ENCODE measurements around the gene GALNTL6. TPM values are rescaled to one million over a fixed set of nuclear protein-coding genes. Genes with fewer than 3 reads are reported as not detected.

Gene GALNTL6
- total and polyA plus RNA-seq, 2 experiments from 2014 or later: 0.38 to 0.40 TPM

DNA sequence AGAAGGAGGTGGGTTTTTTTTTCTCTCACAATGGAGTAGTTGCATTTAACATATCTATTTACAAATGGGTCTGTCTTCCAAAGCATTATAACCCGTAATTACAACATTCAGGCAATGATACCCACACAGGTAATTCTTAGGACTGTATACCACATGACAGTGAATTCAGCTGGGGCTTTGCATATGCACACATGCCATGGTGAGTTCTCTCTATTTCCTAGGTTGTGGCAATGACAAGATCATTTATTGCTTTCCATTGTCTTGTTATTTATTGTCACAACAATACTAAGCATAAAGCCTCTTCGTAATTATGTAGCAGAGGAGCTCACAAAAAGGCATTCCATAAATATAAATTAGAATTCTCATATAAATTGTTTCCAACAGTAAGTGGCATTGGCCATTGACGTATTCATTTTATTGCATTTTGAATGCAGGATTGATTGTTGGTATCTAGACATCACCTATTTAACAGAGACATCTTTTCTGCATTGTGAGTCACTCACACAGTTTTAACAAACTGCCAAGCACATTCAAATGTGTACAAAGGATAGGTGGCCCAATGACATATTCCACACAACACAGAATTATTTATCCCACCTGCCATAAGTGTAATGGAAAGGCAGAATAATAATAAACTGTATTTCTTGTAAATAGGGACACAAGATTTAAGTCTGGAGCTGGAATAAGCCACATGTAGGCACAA lies 964.7 kb downstream of the GALNTL6 start (continued):
- TF ChIP-seq, protein P1, sequence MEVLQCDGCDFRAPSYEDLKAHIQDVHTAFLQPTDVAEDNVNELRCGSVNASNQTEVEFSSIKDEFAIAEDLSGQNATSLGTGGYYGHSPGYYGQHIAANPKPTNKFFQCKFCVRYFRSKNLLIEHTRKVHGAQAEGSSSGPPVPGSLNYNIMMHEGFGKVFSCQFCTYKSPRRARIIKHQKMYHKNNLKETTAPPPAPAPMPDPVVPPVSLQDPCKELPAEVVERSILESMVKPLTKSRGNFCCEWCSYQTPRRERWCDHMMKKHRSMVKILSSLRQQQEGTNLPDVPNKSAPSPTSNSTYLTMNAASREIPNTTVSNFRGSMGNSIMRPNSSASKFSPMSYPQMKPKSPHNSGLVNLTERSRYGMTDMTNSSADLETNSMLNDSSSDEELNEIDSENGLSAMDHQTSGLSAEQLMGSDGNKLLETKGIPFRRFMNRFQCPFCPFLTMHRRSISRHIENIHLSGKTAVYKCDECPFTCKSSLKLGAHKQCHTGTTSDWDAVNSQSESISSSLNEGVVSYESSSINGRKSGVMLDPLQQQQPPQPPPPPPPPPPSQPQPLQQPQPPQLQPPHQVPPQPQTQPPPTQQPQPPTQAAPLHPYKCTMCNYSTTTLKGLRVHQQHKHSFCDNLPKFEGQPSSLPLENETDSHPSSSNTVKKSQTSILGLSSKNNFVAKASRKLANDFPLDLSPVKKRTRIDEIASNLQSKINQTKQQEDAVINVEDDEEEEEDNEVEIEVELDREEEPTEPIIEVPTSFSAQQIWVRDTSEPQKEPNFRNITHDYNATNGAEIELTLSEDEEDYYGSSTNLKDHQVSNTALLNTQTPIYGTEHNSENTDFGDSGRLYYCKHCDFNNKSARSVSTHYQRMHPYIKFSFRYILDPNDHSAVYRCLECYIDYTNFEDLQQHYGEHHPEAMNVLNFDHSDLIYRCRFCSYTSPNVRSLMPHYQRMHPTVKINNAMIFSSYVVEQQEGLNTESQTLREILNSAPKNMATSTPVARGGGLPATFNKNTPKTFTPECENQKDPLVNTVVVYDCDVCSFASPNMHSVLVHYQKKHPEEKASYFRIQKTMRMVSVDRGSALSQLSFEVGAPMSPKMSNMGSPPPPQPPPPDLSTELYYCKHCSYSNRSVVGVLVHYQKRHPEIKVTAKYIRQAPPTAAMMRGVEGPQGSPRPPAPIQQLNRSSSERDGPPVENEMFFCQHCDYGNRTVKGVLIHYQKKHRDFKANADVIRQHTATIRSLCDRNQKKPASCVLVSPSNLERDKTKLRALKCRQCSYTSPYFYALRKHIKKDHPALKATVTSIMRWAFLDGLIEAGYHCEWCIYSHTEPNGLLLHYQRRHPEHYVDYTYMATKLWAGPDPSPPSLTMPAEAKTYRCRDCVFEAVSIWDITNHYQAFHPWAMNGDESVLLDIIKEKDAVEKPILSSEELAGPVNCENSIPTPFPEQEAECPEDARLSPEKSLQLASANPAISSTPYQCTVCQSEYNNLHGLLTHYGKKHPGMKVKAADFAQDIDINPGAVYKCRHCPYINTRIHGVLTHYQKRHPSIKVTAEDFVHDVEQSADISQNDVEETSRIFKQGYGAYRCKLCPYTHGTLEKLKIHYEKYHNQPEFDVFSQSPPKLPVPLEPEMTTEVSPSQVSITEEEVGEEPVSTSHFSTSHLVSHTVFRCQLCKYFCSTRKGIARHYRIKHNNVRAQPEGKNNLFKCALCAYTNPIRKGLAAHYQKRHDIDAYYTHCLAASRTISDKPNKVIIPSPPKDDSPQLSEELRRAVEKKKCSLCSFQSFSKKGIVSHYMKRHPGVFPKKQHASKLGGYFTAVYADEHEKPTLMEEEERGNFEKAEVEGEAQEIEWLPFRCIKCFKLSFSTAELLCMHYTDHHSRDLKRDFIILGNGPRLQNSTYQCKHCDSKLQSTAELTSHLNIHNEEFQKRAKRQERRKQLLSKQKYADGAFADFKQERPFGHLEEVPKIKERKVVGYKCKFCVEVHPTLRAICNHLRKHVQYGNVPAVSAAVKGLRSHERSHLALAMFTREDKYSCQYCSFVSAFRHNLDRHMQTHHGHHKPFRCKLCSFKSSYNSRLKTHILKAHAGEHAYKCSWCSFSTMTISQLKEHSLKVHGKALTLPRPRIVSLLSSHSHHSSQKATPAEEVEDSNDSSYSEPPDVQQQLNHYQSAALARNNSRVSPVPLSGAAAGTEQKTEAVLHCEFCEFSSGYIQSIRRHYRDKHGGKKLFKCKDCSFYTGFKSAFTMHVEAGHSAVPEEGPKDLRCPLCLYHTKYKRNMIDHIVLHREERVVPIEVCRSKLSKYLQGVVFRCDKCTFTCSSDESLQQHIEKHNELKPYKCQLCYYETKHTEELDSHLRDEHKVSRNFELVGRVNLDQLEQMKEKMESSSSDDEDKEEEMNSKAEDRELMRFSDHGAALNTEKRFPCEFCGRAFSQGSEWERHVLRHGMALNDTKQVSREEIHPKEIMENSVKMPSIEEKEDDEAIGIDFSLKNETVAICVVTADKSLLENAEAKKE (CRISPR knock-in tag; IDR thresholded peaks at IDR 0.05): no peak
- TF ChIP-seq EZH2 (IDR thresholded peaks at IDR 0.05; ENCODE audit: low read depth, unreplicated experiment) (no peak), POLR2AphosphoS5 (IDR thresholded peaks at IDR 0.05; ENCODE audit: low read depth) (no peak)

DNA sequence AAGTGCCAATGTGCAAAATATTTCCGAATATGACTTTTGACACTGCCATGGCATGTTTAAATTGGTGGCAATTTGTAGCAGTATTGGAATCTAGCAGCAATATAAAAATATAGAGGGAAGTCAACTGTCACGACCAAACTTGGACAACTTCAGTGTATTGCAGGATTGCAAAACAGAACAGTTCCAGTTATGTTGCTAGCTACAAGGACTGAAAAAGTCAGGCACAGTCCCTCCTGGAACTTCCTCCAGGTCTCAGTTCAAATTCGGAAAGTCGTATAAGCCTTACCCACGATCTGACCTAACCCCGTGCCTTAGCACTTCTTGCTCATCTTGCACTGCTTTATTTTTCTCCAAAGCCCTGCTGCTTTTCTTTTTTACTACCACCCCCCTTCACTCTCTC lies 965.4 kb downstream of the GALNTL6 start:
- no peak overlapping the region for H3K4me2 ChIP-seq
- no peaks in the 10 kb centered on the region for H3K9me2 ChIP-seq (ENCODE audit: insufficient read depth)
- Mint-ChIP-seq H3K4me3 (no peak overlapping the region), H3K27me3 (ENCODE audit: insufficient read depth, low read depth, poor library complexity) (peaks cover 3% of the 10 kb centered on the region), H3K4me1 (peaks cover 5% of the 10 kb centered on the region; the same call in 2 of the 3 replicates), H3K36me3 (ENCODE audit: low read depth) (no peaks in the 10 kb centered on the region), H3K9me3 (no peaks in the 10 kb centered on the region), H3K27ac (no peak overlapping the region)
- no peaks in the 10 kb centered on the region for H3F3A ChIP-seq (replicated peaks; ENCODE audit: low read depth)
- DNase-seq (ENCODE audit: low spot score): no peak
- H2AFZ ChIP-seq: no peak overlapping the region
- H3K27me3 ChIP-seq (ENCODE audit: insufficient read depth): no peaks in the 10 kb centered on the region
- no peak for ATAC-seq
- H4K20me1 ChIP-seq (replicated peaks; ENCODE audit: insufficient read depth): no peaks in the 10 kb centered on the region
- H3K36me3 ChIP-seq (ENCODE audit: insufficient read depth): no peaks in the 10 kb centered on the region
- no peak overlapping the region for H3K4me3 ChIP-seq
- H3K4me1 ChIP-seq (ENCODE audit: insufficient read depth): no peaks in the 10 kb centered on the region
- no peak overlapping the region for H3K27ac ChIP-seq (ENCODE audit: low read depth)
- no peaks in the 10 kb centered on the region for H3K79me2 ChIP-seq (replicated peaks; ENCODE audit: insufficient read depth)
- TF ChIP-seq CREB1 (CRISPR knock-in tag; IDR thresholded peaks at IDR 0.05; ENCODE audit: low read depth) (no peak), ZNF331 (CRISPR knock-in tag; IDR thresholded peaks at IDR 0.05; ENCODE audit: low read depth) (no peak), ZNF114 (CRISPR knock-in tag; IDR thresholded peaks at IDR 0.05) (no peak), STAT1 (IDR thresholded peaks at IDR 0.05; ENCODE audit: unreplicated experiment) (no peak), EZH2 (IDR thresholded peaks at IDR 0.05; ENCODE audit: low read depth, unreplicated experiment) (no peak)
- TF ChIP-seq, protein P2, sequence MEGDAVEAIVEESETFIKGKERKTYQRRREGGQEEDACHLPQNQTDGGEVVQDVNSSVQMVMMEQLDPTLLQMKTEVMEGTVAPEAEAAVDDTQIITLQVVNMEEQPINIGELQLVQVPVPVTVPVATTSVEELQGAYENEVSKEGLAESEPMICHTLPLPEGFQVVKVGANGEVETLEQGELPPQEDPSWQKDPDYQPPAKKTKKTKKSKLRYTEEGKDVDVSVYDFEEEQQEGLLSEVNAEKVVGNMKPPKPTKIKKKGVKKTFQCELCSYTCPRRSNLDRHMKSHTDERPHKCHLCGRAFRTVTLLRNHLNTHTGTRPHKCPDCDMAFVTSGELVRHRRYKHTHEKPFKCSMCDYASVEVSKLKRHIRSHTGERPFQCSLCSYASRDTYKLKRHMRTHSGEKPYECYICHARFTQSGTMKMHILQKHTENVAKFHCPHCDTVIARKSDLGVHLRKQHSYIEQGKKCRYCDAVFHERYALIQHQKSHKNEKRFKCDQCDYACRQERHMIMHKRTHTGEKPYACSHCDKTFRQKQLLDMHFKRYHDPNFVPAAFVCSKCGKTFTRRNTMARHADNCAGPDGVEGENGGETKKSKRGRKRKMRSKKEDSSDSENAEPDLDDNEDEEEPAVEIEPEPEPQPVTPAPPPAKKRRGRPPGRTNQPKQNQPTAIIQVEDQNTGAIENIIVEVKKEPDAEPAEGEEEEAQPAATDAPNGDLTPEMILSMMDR (conservative IDR thresholded peaks at IDR 0.05; ENCODE audit: low read depth in 2 of 2): no peak
- TF ChIP-seq, protein P3, sequence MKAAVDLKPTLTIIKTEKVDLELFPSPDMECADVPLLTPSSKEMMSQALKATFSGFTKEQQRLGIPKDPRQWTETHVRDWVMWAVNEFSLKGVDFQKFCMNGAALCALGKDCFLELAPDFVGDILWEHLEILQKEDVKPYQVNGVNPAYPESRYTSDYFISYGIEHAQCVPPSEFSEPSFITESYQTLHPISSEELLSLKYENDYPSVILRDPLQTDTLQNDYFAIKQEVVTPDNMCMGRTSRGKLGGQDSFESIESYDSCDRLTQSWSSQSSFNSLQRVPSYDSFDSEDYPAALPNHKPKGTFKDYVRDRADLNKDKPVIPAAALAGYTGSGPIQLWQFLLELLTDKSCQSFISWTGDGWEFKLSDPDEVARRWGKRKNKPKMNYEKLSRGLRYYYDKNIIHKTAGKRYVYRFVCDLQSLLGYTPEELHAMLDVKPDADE (IDR thresholded peaks at IDR 0.05): no peak
